Esophagus squamous epithelium (tissue), 4 donors: ENCODE data around the gene SIRPA.

ENCODE experiments used
- POLR2A ChIP-seq, 4 donors: fragments of 450-650 bp; IDR thresholded peaks; one replicate each; pipeline ENCODE4 v1.6.1; 2017; ENCODE audit warnings: antibody characterized with exemption in 4 of 4, mild to moderate bottlenecking in 4 of 4, moderate library complexity in 3 of 4
- TF ChIP-seq, protein P1 (sequence below), 6 experiments: fragments of 450-650 bp in 4 of 6; fragments of 200-600 bp in 2 of 6; sonication (generic) in 2 of 6; IDR thresholded peaks; one replicate each; pipeline ENCODE4 v1.5.1; 2016 to 2019; ENCODE audit warnings: antibody characterized with exemption in 6 of 6, mild to moderate bottlenecking in 4 of 6, moderate library complexity in 4 of 6

- TF ChIP-seq, protein P1, sequence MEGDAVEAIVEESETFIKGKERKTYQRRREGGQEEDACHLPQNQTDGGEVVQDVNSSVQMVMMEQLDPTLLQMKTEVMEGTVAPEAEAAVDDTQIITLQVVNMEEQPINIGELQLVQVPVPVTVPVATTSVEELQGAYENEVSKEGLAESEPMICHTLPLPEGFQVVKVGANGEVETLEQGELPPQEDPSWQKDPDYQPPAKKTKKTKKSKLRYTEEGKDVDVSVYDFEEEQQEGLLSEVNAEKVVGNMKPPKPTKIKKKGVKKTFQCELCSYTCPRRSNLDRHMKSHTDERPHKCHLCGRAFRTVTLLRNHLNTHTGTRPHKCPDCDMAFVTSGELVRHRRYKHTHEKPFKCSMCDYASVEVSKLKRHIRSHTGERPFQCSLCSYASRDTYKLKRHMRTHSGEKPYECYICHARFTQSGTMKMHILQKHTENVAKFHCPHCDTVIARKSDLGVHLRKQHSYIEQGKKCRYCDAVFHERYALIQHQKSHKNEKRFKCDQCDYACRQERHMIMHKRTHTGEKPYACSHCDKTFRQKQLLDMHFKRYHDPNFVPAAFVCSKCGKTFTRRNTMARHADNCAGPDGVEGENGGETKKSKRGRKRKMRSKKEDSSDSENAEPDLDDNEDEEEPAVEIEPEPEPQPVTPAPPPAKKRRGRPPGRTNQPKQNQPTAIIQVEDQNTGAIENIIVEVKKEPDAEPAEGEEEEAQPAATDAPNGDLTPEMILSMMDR (IDR thresholded peaks at IDR 0.05) = no peak
- TF ChIP-seq POLR2A (IDR thresholded peaks at IDR 0.05) = no peak
Measured at GRCh38 chr20:1979106-1979778, 84.0 kb downstream of the SIRPA start.
